Stimulated activated CD8-positive, alpha-beta memory T cell treated with anti-CD3 and anti-CD28 coated beads, Interleukin-4, amount 100 ng/mL, for 4 hours (primary cell): ENCODE results near the gene KCTD2.
"Not testable (repeated sequence)": the region's sequence is repeated elsewhere in the genome, so short reads cannot be mapped to it uniquely, and the experiment has no call there.

ENCODE experiments used
- DNase-seq, 2 donors: peaks; one replicate each; pipeline ENCODE4 v3.0.0-alpha.2; 2020; ENCODE audit warnings: low read depth in 2 of 2, low spot score in 1 of 2

Gene KCTD2, protein sequence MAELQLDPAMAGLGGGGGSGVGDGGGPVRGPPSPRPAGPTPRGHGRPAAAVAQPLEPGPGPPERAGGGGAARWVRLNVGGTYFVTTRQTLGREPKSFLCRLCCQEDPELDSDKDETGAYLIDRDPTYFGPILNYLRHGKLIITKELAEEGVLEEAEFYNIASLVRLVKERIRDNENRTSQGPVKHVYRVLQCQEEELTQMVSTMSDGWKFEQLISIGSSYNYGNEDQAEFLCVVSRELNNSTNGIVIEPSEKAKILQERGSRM

DNA sequence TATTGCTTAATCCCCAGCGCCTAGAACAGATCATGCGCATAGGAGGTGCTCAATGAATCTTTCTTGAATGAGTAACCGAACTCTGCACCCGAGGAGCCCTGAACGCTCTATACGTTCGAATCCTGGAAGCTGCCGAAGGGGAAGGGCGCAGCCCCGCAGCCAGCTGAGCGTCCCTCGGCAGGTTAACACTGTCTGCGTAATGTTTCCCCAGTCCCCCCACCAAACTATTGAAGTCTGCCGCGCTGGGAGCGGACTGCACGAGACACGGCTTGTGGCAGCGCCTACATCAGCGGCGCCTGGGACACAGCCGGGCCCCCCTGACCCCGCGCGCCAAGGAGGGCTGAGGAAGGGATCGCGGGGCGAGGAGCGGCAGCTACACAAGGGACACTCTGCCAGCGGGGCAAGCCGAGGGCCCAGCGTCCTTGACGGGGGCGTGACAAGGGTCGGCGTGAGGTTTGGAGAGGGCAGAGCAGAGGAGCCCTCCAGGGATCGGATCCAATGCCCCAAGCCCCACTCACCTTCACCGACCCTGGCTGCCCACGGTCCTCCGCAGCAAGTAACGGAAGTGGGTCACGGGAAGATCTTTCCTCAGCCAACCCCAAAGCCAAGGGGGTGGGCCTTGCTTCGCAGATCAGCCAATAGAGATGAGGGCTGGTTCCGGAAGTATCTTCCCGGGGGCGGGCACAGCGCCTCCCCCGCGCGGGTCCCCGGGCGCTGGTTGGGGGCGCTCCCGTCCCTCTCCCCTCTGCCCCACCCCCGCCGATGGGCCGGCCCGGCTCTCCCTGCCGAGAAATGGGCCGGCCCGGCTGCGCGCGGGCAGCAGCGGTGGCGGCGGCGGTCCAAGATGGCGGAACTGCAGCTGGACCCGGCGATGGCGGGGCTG lies at the start of gene KCTD2, which contains the start of gene ATP5PD:
KCTD2 (plus strand) TSS at position 819 of the 883 bp plus-strand sequence; CDS start at position 845, 26 bp downstream.
ATP5PD (minus strand) TSS at position 563 of the 883 bp plus-strand sequence. CDS start 4,319 bp downstream, outside the sequence.
- peak; percentile 86 to 93 for DNase-seq

DNA sequence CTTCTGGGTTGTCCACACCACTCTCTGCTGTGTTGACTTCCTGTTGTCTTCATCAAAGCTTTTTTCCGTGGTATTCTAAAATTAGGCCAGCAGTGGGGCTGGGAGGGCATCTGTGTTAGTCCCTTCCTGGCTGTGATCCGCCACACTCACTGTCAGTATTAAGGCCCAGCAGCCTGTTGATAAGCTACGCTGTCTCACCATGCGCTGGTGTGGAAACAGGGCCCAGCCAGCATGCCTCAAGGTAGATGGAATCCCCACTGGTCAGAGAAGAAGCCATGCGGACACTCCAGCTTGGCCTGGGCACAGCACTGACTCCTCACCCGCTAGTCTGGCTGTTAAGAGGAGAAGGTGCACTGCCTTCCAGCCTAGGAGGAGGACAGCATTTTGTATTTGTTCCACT lies 48.2 kb upstream of the KCTD2 start:
- DNase-seq: no peak

DNA sequence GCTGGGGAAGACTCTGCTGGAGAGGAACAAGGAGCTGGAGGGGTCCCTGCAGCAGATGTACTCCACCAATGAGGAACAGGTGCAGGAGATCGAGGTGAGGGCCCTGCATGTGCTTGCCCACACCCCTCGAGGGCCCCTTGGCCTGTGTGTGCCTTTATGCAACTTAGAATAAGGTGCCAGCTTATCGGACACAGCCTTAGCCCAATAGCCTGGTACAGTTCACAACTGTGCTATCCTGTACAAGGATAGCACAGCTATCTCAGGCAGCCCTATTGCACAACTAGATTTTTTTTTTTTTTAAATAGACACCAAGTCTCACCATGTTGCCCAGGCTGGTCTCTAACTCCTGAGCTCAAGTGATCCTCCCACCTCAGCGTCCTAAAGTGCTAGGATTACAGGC lies 47.5 kb upstream of the KCTD2 start:
- DNase-seq: no peak

DNA sequence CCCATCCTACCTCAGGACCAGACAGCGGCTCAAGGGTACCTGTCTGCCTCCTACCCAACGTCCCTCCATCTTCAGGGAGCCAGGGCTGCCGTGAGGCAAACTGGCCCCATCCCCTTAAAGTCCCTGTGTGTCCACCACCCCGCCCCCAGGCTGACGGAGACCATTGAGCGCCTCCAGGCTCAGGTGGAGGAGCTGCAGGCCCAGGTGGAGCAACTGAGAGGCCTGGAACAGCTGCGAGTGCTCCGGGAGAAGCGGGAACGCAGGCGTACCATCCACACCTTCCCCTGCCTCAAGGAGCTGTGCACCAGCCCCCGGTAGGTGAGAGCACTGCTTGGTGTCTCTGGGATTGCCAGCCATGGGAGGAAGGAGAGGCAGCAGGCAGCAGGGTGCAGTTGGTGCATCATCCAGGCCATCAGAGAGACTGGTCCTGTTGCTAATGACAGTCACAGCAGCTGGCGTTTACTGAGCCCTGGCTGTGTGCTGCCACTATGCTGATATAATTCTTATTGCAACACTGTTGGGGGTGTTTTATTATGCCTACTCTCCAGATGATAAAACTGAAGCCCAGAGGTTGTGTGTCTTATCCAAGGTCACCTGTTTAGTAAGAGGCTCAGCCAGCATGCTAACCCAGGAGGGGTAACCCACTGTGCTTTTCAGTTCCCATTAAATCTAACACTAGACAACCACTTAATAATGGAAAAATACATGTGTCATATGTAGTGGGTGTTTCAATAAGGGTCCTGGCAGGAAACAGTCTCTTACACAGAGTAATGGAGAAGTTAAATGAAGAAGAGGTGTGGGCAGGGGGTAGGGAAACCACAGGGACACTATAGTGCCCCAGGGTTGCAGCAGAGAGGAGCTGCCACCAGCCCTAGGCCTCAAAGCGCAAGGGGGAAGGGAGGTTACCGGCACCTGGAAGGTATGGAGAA lies 44.8 kb upstream of the KCTD2 start:
- no peak for DNase-seq

DNA sequence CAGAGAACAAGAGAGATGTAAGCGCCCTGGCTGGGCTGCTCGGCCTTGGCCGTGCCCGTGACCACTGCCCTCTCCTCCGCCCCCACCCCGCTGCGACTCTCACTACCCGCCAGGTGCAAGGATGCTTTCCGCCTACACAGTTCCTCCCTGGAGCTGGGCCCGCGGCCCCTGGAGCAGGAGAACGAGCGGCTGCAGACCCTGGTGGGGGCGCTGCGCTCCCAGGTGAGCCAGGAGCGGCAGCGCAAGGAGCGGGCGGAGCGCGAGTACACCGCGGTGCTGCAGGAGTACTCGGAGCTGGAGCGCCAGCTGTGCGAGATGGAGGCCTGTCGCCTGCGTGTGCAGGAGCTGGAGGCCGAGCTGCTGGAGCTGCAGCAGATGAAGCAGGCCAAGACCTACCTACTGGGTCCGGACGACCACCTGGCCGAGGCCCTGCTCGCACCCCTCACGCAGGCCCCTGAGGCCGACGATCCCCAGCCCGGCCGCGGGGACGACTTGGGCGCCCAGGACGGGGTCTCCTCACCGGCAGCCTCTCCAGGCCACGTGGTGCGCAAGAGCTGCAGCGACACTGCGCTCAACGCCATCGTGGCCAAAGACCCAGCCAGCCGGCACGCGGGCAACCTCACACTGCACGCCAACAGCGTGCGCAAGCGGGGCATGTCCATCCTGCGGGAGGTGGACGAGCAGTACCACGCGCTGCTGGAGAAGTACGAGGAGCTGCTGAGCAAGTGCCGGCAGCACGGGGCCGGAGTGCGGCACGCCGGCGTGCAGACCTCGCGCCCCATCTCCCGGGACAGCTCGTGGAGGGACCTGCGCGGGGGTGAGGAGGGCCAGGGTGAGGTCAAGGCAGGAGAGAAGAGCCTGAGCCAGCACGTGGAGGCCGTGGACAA lies 43.7 kb upstream of the KCTD2 start:
- DNase-seq: no peak

DNA sequence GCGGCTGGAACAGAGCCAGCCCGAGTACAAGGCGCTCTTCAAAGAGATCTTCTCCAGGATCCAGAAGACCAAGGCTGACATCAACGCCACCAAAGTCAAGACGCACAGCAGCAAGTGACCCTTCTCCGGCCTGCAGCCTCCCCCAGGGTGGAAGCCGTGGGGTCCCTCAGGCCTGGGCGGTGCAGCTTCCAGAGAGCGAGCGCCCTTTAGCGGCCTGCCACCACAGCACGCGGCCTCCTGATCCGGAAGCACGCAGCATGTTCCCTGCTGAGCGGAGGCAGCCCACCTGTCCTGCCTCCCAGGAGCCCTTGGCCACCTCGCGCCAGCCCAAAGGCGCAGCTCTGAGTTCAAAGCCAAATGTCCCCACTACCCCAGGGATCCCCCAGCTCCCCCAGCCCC lies 43.1 kb upstream of the KCTD2 start:
- DNase-seq: no peak

DNA sequence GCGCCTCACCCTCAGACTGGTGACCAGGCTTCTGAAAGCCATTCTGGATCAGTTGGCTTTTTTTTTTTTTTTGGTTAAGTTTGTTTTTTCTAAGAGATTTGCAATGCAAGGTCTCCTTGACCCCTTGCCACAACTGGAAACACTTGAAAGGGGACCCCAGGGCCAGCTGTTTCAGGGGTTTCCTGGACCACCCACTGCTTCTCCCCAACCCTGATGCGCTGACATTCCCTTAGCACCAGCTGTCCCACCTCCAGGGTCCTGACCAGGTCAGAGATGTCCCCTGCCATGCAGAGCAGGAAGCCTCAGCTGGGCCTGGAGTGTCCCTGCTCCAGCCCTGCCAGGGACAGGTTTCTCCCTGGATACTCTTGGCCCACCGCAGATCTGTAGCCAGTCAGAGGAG lies 42.7 kb upstream of the KCTD2 start:
- DNase-seq: no peak

DNA sequence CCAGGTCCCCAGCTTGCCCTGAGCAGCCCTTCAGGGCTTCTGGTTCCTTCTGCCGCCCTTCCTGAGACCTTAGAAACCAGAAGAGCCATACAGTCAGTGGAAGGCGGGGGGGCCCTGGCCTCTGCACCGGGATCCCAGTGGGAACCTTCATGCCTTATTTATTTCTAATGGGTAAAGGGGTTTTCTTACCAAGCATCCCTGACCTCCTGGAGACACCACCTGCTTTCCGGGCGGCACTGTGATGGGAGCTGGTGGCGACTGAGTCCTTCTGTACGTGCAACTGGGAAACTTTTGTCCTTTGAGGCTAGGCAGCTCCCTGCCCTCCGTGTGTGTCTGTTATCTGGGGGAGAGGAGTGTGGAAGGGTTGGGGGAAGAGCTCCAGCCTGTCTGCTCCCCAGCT lies 41.7 kb upstream of the KCTD2 start:
- DNase-seq: no peak

DNA sequence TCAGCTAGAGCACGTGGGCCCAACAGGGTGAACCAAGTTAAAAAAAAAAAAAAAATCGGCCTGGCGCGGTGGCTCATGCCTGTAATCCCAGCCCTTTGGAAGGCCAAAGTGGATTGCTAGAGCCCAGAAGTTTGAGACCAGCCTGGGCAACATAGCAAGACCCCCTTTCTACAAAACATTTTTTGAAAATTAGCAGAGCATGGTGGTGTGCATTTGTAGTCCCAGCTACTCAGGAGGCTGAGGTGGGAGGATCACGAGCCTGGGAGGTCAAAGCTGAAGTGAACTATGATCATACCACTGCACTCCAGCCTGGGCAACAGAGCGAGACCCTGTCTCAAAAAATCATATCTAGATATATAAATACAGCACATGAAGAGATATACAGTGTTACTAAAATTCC lies 40.9 kb upstream of the KCTD2 start:
- not testable (repeated sequence) for DNase-seq

DNA sequence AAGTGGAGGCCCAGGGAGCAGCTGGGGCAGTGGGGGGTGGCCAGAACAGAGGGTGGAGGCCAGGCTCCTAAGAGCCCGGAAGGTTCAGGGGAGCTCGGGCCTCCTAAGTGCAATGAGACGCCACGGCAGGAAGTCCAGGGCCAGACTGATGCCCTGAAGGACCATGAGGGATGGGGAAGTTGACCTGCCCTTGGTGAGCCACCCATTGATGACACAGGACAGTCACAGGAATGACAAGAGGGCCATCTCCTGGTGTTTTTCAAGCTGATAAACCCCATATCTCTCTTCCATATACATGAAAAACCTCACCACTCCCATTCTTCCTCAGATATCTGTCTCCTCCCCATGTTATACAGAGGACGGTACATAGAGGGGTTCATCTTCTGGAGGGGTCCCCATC lies 40.4 kb upstream of the KCTD2 start:
- no peak for DNase-seq

DNA sequence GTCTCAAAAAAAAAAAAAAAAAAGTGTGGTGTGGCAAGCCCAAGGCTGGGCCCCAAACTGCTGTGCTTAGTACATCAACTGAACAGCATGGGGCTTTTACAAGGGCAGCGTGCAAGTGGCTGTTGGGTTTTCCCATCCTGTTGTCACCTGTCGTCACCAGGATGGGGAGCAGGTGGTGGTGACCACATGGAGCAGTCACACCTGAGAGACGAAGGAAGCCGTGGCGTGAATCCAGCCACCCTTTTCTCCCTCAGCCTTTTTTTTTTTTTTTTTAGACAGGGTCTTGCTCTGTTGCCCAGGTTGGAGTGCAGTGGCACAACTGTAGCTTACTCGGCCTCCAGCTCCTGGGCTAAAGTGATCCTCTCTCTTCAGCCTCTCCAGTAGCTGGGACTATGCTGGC lies 38.7 kb upstream of the KCTD2 start:
- DNase-seq: no peak

DNA sequence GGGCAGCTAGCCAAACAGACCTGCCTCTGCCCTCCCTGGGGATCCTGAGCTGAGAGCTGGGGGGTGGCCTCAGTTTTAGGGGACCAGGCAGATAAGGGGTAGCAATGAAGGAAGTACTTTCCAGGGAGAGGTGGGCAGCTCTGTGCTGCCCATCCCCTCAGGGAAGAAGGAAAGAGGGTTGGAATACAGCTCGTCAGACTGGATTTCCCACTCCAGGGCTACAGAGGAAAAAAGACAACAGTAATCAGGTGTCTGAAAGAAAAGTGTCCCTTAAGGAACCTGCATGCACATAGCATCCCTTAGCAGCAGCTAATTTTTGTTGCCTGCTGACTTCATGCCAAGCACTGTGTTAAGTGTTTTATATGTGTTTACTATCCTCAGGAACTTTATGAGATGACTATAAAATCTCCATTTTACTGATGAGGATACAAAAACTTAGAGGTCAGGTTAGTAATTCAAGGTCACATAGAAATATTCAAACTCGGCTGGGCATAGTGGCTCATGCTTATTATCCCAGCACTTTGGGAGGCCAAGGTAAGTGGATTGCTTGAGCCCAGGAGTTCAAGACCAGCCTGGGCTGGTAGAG lies 37.8 kb upstream of the KCTD2 start:
- DNase-seq: no peak

DNA sequence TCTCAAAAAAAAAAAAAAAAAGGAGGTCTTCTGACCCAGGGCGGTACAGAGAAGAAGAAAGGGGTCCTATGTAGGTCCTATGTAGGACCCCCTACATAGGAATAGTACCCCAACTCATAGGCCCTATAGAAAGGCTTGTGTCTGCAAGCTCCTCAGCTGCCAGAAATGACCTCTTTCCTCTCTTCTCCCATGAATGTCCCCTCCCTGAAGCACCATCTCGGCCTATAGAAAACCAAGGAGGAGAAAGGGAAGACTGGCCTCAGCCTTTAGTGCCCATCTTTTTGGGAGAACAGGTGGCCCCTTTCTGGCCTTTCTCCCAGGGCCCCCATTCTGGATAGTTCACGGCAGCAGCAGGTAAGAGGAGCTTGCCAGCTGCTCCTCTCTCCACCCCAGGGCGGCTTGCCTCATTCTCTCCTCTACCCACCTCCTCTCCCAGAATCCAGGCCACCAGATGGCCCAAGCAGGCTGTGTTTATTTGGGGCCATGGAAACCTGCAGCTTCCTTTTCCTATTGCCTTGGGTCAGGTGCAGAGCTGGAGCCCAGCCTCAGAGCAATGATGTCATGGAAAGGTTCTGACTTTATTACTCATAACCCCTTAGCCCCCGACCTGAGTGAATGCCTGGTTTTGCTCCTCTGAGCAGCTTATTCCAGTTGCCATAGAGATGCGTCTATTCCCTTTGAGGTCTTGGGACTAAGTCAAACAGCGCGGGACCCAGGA lies 36.2 kb upstream of the KCTD2 start:
- DNase-seq: no peak

DNA sequence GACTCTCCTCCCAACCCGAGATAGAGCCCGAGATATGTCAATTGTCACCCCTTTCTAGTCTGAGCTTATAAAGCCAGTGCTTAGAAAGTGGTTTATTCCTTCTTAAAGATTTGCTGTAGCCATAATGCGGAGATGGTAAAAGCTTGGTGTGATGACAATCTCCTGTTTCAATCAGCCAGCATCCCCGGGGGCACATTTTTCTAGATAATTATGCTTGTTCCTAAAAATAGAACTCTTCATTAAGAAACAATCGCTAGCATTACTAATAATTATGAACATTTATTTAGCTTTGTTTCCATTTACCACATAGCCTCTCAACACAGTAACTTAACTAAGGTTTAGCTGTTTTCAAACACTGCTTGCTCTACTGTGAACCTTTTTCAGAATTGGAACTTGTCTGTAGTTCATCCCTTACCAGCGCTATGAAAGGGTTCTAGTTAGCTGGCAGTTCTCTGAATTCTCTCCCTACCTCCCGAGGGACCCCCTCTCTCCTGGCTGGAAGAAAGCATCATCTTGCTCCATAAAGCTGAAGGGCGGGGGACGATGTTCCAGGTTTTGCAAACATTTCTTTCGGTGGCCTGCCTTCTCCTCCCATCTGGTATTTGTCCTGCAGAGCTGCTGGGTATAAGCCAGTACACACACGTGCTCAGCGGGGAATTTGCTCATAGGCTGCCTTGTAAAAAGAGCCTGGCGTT lies 35.5 kb upstream of the KCTD2 start:
- no peak for DNase-seq

DNA sequence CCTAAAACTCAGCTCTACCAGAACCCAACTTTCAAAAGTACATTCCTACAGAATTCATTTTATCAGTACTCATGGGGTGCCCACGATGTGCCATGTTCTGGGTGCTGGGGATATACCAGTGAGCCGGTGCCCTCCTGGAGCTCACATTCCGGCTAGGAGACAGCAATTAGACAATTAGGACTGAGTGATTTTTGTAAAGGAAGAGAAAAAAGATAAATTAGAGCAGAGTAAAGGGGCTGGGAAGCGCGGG lies 35.0 kb upstream of the KCTD2 start:
- no peak for DNase-seq

DNA sequence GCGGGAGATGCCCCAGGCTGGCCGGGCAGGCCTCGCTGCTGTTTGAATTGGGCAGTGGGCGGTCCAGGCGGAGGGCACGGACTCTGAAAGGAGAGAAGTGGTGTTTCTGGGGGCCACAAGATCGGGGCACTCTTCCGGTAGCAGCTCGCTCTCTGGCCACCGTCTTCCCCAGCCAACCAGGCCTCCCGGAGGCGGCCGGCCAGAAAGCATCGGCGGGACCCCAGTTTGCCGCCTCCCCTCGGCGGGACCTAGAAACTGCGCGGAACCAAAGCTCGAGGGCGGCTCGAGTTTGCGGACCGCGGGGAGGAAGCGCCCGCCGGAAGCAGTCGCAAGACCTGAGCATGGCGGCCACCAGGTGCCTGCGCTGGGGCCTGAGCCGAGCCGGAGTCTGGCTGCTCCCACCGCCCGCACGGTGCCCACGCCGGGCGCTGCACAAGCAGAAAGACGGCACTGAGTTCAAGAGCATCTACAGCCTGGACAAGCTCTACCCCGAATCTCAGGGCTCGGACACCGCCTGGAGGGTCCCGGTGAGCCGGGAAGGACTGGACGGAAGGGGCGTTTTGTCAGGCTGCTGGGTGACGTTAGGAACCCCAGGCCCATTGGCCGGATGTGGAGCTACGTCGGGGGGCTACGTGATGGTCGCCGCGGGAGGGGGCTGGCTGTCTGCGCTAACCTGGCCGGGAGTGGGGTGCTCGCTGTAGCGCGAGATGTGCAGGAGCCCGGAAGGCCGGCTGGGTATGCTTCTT lies 34.5 kb upstream of the KCTD2 start, which contains the start of gene MRPL58:
MRPL58 (plus strand) TSS at position 325 of the 746 bp plus-strand sequence; CDS start at position 342, 17 bp downstream.
- DNase-seq: peak; percentile 49 to 63

DNA sequence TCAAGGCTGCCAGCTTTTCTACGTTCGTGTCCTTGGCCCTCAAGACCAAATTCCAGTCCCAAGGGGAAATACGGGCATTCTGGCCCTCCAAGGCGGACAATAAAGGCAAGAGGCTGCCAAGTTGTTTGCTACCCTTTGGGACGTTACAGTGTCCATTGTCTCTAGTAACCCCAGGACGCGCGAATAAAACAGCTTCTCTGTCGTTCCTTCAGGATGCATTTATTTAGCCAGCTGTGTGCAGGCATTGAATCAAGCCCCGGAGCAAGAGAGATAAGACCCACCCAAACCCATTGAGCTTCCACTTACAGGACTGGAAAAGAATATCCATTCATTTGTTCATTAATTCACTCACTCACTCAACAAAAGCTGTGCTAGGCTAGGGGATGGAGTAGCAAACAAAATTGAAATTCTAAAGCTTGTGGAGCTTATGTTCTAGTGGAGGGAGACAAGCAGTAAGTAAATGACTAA lies 33.9 kb upstream of the KCTD2 start:
- no peak for DNase-seq

DNA sequence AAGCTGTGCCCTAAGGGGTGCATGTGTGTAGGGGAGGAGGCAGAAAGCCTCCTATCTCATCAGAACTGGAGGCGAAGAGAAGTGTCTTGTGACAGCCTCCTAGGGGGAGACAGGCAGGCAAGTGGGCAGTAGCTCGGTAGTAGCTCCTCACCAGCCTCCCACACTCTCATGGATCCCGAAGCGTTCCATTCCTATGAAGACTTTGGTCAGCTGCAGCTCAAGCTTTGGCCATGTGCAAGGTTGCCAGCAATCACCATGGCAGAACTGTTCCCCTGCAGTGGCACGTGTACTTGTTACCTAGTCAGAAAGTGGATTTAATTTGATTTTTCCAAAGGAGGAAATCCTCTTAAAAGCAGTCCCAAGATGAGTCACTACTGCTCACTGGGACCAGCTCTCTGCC lies 27.9 kb upstream of the KCTD2 start:
- DNase-seq: no peak
